Motor neuron (in vitro differentiated cells): Measurements from ENCODE around the gene TADA1. TPM values are rescaled to one million over a fixed set of nuclear protein-coding genes. Genes with fewer than 3 reads are reported as not detected.
"Not testable (repeated sequence)": the region's sequence is repeated elsewhere in the genome, so short reads cannot be mapped to it uniquely, and the experiment has no call there.

Experiments
- ATAC-seq, 8 experiments: fragments of 200-7000 bp; cut with Tn5 transposase; replicated peaks in 6 of 8; 2 replicates each; pipeline ENCODE4 v1.8.0; 2021; ENCODE audit warnings: mild to moderate bottlenecking in 8 of 8, moderate library complexity in 8 of 8
- H3K27ac ChIP-seq, 2 donors: fragments of 250-450 bp; sonication (Bioruptor Pico); 2 replicates each; pipeline ENCODE4 v1.9.0; 2021; ENCODE audit warnings: antibody characterized with exemption in 2 of 2, mild to moderate bottlenecking in 2 of 2, moderate library complexity in 1 of 2
- H3K4me1 ChIP-seq, 2 donors: fragments of 250-450 bp; sonication (Bioruptor Pico); replicated peaks in 1 of 2; 2 replicates each; pipeline ENCODE4 v1.6.1; 2021; ENCODE audit warnings: antibody characterized with exemption in 2 of 2, mild to moderate bottlenecking in 2 of 2, moderate library complexity in 1 of 2
- H3K4me3 ChIP-seq, 5 donors: fragments of 250-450 bp; sonication (Bioruptor Pico); 2 replicates each; pipeline ENCODE4 v1.9.0; 2021; ENCODE audit warnings: antibody characterized with exemption in 5 of 5, mild to moderate bottlenecking in 5 of 5, moderate library complexity in 4 of 5
- WGBS, 10 experiments: fragments of 450-650 bp; shearing (Covaris generic); methylation state at CpG; one replicate each; pipeline ENCODE4 v1.0.0; 2022; 5-methylcytosine and 5-hydroxymethylcytosine counted together
- in situ Hi-C, 9 experiments: fragments of 400-800 bp; cut with MboI; loops; one replicate each; pipeline ENCODE4 v1.15.0; 2021; ENCODE audit warnings: low sequenced_read_pairs in 9 of 9, low pct_unique_long_range_greater_than_20kb in 2 of 9; ENCODE audit not compliant: unreplicated experiment in 9 of 9
- total RNA-seq, 8 experiments: library from RNA; unstranded; fragments of 300-600 nt; gene quantifications; 2 replicates each; pipeline versions ENCODE4 v1.2.3 to v1.2.4, GENCODE V29; 2022

The TADA1 gene
- total RNA-seq, 8 experiments from 2014 or later, result 16.1 to 91.7 (median 44.2) TPM

DNA sequence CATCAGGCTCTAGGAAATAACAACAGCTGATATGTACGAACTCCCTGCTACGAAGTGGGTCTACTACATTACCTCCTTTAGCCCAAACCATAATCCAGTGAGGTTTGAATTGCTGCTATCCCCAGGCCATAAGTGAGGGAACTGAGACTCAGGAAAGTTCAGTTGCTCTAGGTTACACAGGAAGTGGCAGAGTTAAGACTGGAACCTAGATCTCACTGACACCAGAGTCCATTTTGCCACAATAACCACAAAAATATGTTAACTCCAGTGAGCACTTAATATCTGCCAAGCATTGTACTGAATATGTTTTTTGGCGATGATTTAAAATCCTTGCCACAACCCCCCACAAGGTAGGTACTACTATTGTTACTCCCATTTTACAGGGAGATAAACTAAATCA is 8.9 kb upstream of the TADA1 start:
- H3K4me1 ChIP-seq, result peaks cover 13 to 15% of the 10 kb centered on the region in 2 donors
- 76 to 100% (median 93%) methylated on average over 1 to 3 of the region's 3 CpGs; no CpG with 5 or more reads in 3 of the 10 experiments for WGBS, 10 experiments
- no peak overlapping the region for H3K27ac ChIP-seq
- no peak overlapping the region for H3K4me3 ChIP-seq
- in situ Hi-C loops, result no loop called here
- ATAC-seq, result no peak

DNA sequence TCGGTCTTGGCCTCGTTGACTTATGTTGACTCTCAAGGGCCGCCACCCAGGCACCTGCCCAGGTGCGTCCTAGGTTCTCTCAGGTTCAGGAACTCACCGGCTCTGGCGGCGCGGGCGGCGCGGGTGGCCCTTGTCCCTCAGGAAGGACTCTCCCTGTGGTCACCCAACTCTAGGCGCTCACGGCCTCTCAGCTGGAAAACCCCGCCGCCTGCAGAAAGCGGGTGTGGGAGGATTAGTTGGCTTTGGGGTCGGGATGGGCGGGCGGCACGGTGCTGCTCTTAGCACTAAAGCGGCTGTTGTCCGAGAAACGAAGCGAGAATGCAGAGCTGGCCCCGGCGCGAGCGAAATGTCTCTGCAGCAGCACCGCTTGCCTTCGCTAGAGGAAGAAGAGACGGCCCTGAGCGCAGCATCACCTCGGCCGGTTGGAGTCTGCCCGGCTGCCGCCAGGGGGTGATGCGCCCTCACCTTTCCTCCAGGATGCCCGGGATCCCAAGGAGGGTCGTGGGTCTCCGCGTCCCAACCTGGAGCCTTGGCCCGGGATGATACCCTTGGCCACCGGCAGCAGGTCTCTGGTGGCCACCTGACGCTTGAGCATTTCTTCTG is 8.1 kb upstream of the TADA1 start:
- Histone ChIP-seq H3K27ac (no peak overlapping the region), H3K4me1 (peaks cover 13 to 14% of the 10 kb centered on the region in 2 donors), H3K4me3 (no peak overlapping the region)
- ATAC-seq, result peak; percentile 68 to 97 (median 78)
- in situ Hi-C loops, result no loop called here
- WGBS, 10 experiments, result 45 to 65% (median 60%) methylated on average over 5 to 39 of the region's 44 CpGs; no CpG with 5 or more reads in 6 of the 10 experiments

DNA sequence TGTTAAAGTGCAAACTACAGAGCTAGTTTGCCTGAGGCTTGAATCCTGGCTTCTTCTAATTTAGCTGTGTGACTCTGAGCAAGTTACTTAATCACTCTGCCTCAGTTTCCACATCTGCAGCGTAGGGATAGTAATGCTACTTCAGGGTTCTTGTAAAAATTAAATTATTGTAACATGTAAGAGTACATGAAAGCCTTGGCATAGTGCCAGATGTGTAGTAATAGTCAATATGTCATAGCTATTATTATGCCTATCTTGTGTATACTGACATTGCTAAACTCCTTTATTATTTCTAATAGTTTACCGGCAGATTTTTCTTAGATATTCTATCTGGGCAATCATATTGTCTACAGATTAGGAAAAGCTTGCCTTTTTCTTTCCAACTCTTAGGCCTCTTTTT is 6.8 kb upstream of the TADA1 start:
- ATAC-seq, result no peak
- peaks cover 1 to 3% of the 10 kb centered on the region in 2 donors for H3K4me1 ChIP-seq
- no peak overlapping the region for H3K4me3 ChIP-seq
- H3K27ac ChIP-seq, result no peak overlapping the region
- in situ Hi-C loops, result no loop called here
- WGBS, 10 experiments, result 0 to 94% (median 50%) methylated on average over 1 to 2 of the region's 2 CpGs; no CpG with 5 or more reads in 1 of the 10 experiments

DNA sequence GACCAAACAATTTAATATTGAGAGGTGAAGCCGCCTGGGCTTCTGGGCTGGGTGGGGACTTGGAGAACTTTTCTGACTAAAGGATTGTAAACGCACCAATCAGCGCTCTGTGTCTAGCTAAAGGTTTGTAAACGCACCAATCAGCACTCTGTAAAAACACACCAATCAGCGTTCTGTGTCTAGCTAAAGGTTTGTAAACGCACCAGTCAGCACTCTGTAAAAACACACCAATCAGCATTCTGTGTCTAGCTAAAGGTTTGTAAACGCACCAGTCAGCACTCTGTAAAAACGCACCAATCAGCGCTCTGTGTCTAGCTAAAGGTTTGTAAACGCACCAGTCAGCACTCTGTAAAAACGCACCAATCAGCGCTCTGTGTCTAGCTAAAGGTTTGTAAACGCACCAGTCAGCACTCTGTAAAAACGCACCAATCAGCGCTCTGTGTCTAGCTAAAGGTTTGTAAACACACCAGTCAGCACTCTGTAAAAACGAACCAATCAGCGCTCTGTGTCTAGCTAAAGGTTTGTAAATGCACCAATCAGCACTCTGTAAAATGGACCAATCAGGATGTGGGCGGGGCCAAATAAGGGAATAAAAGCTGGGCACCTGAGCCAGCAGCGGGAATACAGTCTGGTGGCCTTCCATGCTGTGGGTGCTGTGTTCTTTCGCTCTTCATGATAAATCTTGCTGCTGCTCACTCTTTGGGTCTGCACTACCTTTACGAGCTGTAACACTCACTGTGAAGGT is 2.3 kb upstream of the TADA1 start:
- H3K4me1 ChIP-seq, ATAC-seq, H3K4me3 ChIP-seq, in situ Hi-C loops, H3K27ac ChIP-seq: not testable (repeated sequence)
- 84 to 100% (median 96%) methylated on average over 1 to 5 of the region's 21 CpGs; no CpG with 5 or more reads in 5 of the 10 experiments for WGBS, 10 experiments

DNA sequence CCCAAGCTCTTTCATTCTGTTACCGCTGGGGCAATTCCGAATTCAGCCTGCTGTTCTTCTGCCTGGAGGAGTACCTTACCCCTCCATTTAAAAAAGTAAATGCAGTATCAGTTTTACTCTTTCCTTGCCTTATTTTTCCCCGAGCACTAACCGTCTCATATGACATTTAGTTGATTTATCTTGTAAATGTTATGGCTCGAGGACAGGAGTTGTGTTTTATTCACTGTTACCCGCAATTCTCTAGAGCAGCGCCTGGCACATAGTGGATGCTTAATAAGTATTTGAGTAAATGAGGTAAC is 425 bp upstream of the TADA1 start:
- in situ Hi-C loops, result no loop called here
- 0 to 10% (median 3%) methylated on average over 1 to 7 of the region's 7 CpGs; no CpG with 5 or more reads in 1 of the 10 experiments for WGBS, 10 experiments
- peak in 1 of 8 experiments; percentile 0 for ATAC-seq
- H3K27ac ChIP-seq, result peak overlapping the region; percentile 55 to 56
- peaks cover 3 to 10% of the 10 kb centered on the region in 2 donors for H3K4me1 ChIP-seq
- peak overlapping the region; percentile 64 to 91 (median 81) for H3K4me3 ChIP-seq

- WGBS, 10 experiments, result 0 to 61% (median 31%) methylated on average over 1 to 7 of the region's 8 CpGs; no CpG with 5 or more reads in 1 of the 10 experiments
- peak overlapping the region; percentile 64 to 91 (median 81) for H3K4me3 ChIP-seq
- peaks cover 5 to 10% of the 10 kb centered on the region in 2 donors for H3K4me1 ChIP-seq
- ATAC-seq, result no peak
- H3K27ac ChIP-seq, result peak overlapping the region; percentile 87 to 97
- in situ Hi-C loops, result no loop called here
These were observed 746 bp downstream of the TADA1 start for GRCh38 chr1:166875302-166875733.

DNA sequence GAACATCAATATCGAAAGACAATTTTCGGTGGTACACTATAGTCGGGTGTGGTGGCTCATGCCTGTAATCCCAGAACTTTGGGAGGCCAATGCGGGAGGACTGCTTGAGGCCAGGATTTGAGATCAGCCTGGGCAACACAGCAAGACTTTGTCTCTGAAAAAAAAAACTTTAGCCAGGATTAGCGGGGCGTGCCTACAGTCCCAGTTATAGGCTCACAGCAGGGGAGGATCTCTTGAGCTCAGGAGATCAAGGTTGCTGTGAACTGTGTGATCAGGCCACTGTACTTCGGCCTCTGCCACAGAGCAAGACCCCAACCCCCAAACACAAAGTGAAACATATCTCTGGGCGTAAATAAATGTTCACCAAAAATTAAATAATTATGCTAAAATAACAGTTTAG is 1.6 kb downstream of the TADA1 start:
- in situ Hi-C loops, result no loop called here
- no peak overlapping the region for H3K4me3 ChIP-seq

GRCh38 chr1:166870584-166870983 is 5.5 kb downstream of the TADA1 start:
- ATAC-seq, result no peak
- WGBS, 10 experiments, result 88 to 100% (median 93%) methylated on average over 4 of the region's 4 CpGs; no CpG with 5 or more reads in 6 of the 10 experiments
- no peak overlapping the region for H3K4me3 ChIP-seq
- in situ Hi-C loops, result no loop called here
- H3K27ac ChIP-seq, result no peak overlapping the region
- H3K4me1 ChIP-seq, result peaks cover 10 to 11% of the 10 kb centered on the region in 2 donors

More for the DNA sequence above, 1.6 kb downstream of the TADA1 start:
- no peak for ATAC-seq
- 87 to 100% (median 92%) methylated on average over 3 to 8 of the region's 8 CpGs; no CpG with 5 or more reads in 1 of the 10 experiments for WGBS, 10 experiments
- Histone ChIP-seq H3K4me1 (peaks cover 10 to 13% of the 10 kb centered on the region in 2 donors), H3K27ac (no peak overlapping the region)

GRCh38 chr1:166869318-166870099 is 6.6 kb downstream of the TADA1 start:
- in situ Hi-C loops, result no loop called here
- ATAC-seq, result no peak
- WGBS, 10 experiments, result 60 to 100% (median 76%) methylated on average over 1 to 3 of the region's 3 CpGs
- peaks cover 4 to 7% of the 10 kb centered on the region in 2 donors for H3K4me1 ChIP-seq
- no peak overlapping the region for H3K4me3 ChIP-seq
- no peak overlapping the region for H3K27ac ChIP-seq

- Histone ChIP-seq H3K4me3 (no peak overlapping the region), H3K27ac (no peak overlapping the region), H3K4me1 (peaks cover 4 to 7% of the 10 kb centered on the region in 2 donors)
- in situ Hi-C loops, result no loop called here
- ATAC-seq, result no peak
- WGBS, 10 experiments, result 58 to 100% (median 89%) methylated on average over 1 to 7 of the region's 7 CpGs; no CpG with 5 or more reads in 2 of the 10 experiments
These were observed 7.4 kb downstream of the TADA1 start for GRCh38 chr1:166868639-166869038.

DNA sequence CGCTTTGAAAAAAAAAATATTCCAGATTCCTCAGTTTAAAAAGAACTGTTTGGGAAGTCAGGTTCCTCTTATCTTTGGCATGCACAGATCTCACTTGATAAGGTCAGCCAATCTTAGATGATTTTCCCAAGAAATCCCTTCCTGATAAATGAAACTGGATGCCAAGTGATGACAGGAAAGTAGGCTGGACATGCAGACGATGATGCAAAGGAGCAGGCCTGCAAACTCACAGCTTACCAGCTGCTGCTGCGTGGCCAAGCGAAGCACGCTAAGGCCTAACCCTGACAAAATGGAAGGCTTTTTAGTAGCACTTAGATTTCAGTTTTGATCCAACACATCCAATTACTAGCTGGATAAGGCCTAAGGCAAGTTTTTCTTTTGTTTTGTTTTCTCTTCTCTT is 10.1 kb downstream of the TADA1 start:
- Histone ChIP-seq H3K27ac (no peak overlapping the region), H3K4me1 (peaks cover 4 to 7% of the 10 kb centered on the region in 2 donors), H3K4me3 (no peak overlapping the region)
- ATAC-seq, result no peak
- in situ Hi-C loops, result no loop called here
- 67 to 100% (median 98%) methylated on average over 1 to 5 of the region's 5 CpGs for WGBS, 10 experiments

DNA sequence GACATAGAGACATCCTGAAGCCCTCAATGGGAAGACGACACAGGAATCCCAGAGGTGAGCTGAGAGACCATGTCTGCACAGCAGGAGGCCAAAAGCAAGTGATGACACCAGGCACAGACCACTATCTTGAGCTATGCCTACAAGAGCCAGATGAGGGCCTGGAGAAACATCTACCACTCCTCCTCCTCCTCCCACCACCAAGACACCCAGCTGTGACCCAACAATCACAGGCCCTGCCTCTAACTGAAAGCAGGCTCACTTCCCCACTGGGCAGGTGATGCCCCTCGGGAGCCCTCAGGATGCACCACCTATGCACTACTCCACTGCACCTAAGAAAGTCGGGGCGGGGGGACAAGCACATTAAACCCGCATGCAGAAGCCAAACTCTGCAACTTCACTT is 16.5 kb downstream of the TADA1 start:
- H3K4me3 ChIP-seq, result no peak overlapping the region
- no peak for ATAC-seq
- in situ Hi-C loops, result no loop called here
- H3K4me1 ChIP-seq, result no peaks in the 10 kb centered on the region
- WGBS, 10 experiments, result 33 to 100% (median 82%) methylated on average over 1 to 5 of the region's 5 CpGs; no CpG with 5 or more reads in 4 of the 10 experiments
- no peak overlapping the region for H3K27ac ChIP-seq
